Panc1 (cell line): ENCODE data around the gene SDSL. TPM values are rescaled to one million over a fixed set of nuclear protein-coding genes. Genes with fewer than 3 reads are reported as not detected.

Experiments used
- ATAC-seq: fragments of 200-7000 bp; cut with Tn5 transposase; 2 replicates; pipeline ENCODE4 v1.9.1; 2020; ENCODE audit warnings: mild to moderate bottlenecking, moderate library complexity
- BruUV-seq: library from RNA; stranded (reverse); fragments of 400-500 nt; replicated peaks from 2 replicates; lab custom pipeline; 2021; lab: Mats Ljungman, UMichigan
- CTCF ChIA-PET: fragments of 300-600 bp; sonication (Branson Sonifier 250); formaldehyde crosslinking; loops from one replicate; lab custom pipeline; 2022; ENCODE audit warnings: antibody characterized with exemption; lab: Charles Lee
- POLR2A ChIA-PET: fragments of 300-600 bp; sonication (Branson Sonifier 250); formaldehyde crosslinking; loops from one replicate; lab custom pipeline; 2022; ENCODE audit warnings: antibody characterized with exemption; lab: Charles Lee
- DNase-seq: peaks from one replicate; pipeline ENCODE4 v3.0.0-alpha.2; 2010; ENCODE audit warnings: low read depth, low spot score
- H3K27ac ChIP-seq: 2 replicates; pipeline ENCODE4 v1.5.1; 2011; ENCODE audit warnings: mild to moderate bottlenecking, low read length, inconsistent platforms
- H3K27me3 ChIP-seq: fragments of 200-500 bp; sonication (Bioruptor generic); 2 replicates; pipeline ENCODE4 v1.6.0; 2014; ENCODE audit warnings: low read length, inconsistent platforms; ENCODE audit not compliant: control insufficient read depth, insufficient read depth
- H3K36me3 ChIP-seq: fragments of 200-500 bp; sonication (Bioruptor generic); 2 replicates; pipeline ENCODE4 v1.5.1; 2014; ENCODE audit warnings: inconsistent platforms, mild to moderate bottlenecking, low read length, moderate library complexity; ENCODE audit not compliant: control insufficient read depth, insufficient read depth
- H3K4me1 ChIP-seq: 2 replicates; pipeline ENCODE4 v1.5.1; 2011; ENCODE audit warnings: inconsistent platforms, mild to moderate bottlenecking, low read length, moderate library complexity; ENCODE audit not compliant: control insufficient read depth, insufficient read depth
- H3K4me3 ChIP-seq, 2 experiments: 2 replicates each; pipeline ENCODE4 v1.5.1; 2011 to 2012; ENCODE audit warnings: low read depth in 2 of 2, low read length in 2 of 2, mild to moderate bottlenecking in 2 of 2, inconsistent platforms in 1 of 2, moderate library complexity in 1 of 2
- H3K9me3 ChIP-seq: fragments of 200-500 bp; sonication (Bioruptor generic); 2 replicates; pipeline ENCODE4 v1.5.1; 2014; ENCODE audit warnings: low read depth, mild to moderate bottlenecking, inconsistent platforms, low read length, moderate library complexity; ENCODE audit not compliant: control insufficient read depth, insufficient read depth
- POLR2AphosphoS5 ChIP-seq: IDR thresholded peaks from 2 replicates; pipeline ENCODE4 v1.6.1; 2012; ENCODE audit warnings: mild to moderate bottlenecking, low read depth, low read length, moderate library complexity
- SIN3A ChIP-seq: IDR thresholded peaks from 2 replicates; pipeline ENCODE4 v1.6.1; 2012; ENCODE audit warnings: low read depth, mild to moderate bottlenecking, low read length, moderate library complexity, borderline replicate concordance; ENCODE audit not compliant: insufficient read depth
- TCF7L2 ChIP-seq: IDR thresholded peaks from 2 replicates; pipeline ENCODE4 v1.6.1; 2011; ENCODE audit warnings: mild to moderate bottlenecking, low read depth, low read length, inconsistent platforms
- in situ Hi-C: cut with HindIII; loops from 2 replicates; pipeline ENCODE4 v1.10.0; 2016; ENCODE audit warnings: low sequenced_read_pairs, low pct_unique_long_range_greater_than_20kb
- intact Hi-C: fragments of 100-400 bp; cut with micrococcal nuclease; formaldehyde crosslinking; loops from one replicate; pipeline ENCODE4 v1.10.0; 2022; ENCODE audit not compliant: unreplicated experiment
- total RNA-seq: library from RNA; stranded (reverse); gene quantifications from one replicate; pipeline ENCODE4 v1.2.1, GENCODE V29; 2021; ENCODE audit not compliant: unreplicated experiment
- TF ChIP-seq, protein P1 (sequence below), 2 experiments: IDR thresholded peaks; 2 replicates each; pipeline ENCODE4 v1.6.1; 2011 to 2012; ENCODE audit warnings: low read depth in 2 of 2, control low read depth in 1 of 2, low read length in 1 of 2, mild to moderate bottlenecking in 1 of 2, moderate library complexity in 1 of 2; ENCODE audit not compliant: insufficient read depth in 1 of 2
- TF ChIP-seq, protein P2 (sequence below): fragments of 450-650 bp; IDR thresholded peaks from 2 replicates; pipeline ENCODE4 v1.5.1; 2017; ENCODE audit warnings: mild to moderate bottlenecking

The SDSL gene
- total RNA-seq, 1 experiment from 2014 or later, result 5.8 TPM

DNA sequence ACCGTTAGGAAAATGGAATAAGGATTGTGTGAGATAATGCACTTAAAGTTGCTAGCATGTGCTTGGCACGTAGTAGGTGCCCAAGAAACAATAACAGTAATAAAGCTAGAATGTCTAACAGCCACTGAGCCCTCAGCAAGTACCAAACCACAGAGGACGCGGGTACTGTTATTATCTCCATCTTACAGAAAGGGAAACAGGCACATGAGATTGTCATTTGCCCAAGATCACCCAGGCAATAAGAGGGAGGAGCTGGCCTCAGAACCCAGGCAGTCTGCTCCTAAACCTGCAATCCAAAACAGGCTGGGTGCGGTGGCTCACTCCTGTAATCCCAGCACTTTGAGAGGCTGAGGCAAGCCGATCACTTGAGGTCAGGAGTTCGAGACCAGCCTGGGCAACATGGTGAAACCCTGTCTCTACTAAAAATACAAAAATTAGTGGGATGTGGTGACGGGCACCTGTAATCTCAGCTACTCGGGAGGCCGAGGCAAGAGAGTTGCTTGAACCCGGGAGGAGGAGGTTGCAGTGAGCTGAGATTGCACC is 13.4 kb upstream of the SDSL start:
- no TSS peak for BruUV-seq
- Histone ChIP-seq H3K4me1 (no peaks in the 10 kb centered on the region), H3K4me3 (no peak overlapping the region), H3K36me3 (no peaks in the 10 kb centered on the region), H3K27me3 (no peaks in the 10 kb centered on the region), H3K27ac (no peak overlapping the region), H3K9me3 (no peaks in the 10 kb centered on the region)
- ChIA-PET CTCF (no interaction called here), POLR2A (interaction anchor here (0.7 kb wide), 1 partner anchor 45 kb away, joined by 7 read pairs; no protein-coding TSS in a partner anchor)
- TF ChIP-seq, protein P1, sequence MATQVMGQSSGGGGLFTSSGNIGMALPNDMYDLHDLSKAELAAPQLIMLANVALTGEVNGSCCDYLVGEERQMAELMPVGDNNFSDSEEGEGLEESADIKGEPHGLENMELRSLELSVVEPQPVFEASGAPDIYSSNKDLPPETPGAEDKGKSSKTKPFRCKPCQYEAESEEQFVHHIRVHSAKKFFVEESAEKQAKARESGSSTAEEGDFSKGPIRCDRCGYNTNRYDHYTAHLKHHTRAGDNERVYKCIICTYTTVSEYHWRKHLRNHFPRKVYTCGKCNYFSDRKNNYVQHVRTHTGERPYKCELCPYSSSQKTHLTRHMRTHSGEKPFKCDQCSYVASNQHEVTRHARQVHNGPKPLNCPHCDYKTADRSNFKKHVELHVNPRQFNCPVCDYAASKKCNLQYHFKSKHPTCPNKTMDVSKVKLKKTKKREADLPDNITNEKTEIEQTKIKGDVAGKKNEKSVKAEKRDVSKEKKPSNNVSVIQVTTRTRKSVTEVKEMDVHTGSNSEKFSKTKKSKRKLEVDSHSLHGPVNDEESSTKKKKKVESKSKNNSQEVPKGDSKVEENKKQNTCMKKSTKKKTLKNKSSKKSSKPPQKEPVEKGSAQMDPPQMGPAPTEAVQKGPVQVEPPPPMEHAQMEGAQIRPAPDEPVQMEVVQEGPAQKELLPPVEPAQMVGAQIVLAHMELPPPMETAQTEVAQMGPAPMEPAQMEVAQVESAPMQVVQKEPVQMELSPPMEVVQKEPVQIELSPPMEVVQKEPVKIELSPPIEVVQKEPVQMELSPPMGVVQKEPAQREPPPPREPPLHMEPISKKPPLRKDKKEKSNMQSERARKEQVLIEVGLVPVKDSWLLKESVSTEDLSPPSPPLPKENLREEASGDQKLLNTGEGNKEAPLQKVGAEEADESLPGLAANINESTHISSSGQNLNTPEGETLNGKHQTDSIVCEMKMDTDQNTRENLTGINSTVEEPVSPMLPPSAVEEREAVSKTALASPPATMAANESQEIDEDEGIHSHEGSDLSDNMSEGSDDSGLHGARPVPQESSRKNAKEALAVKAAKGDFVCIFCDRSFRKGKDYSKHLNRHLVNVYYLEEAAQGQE (IDR thresholded peaks at IDR 0.05; ENCODE audit: insufficient read depth in 1 of 2, low read depth in 2 of 2, low read length in 1 of 2), result no peak
- TF ChIP-seq, protein P2, sequence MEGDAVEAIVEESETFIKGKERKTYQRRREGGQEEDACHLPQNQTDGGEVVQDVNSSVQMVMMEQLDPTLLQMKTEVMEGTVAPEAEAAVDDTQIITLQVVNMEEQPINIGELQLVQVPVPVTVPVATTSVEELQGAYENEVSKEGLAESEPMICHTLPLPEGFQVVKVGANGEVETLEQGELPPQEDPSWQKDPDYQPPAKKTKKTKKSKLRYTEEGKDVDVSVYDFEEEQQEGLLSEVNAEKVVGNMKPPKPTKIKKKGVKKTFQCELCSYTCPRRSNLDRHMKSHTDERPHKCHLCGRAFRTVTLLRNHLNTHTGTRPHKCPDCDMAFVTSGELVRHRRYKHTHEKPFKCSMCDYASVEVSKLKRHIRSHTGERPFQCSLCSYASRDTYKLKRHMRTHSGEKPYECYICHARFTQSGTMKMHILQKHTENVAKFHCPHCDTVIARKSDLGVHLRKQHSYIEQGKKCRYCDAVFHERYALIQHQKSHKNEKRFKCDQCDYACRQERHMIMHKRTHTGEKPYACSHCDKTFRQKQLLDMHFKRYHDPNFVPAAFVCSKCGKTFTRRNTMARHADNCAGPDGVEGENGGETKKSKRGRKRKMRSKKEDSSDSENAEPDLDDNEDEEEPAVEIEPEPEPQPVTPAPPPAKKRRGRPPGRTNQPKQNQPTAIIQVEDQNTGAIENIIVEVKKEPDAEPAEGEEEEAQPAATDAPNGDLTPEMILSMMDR, result no peak
- TF ChIP-seq TCF7L2, result no peak
- no peak for TF ChIP-seq POLR2AphosphoS5
- TF ChIP-seq SIN3A, result no peak
- DNase-seq (no peak), ATAC-seq (no peak)
- intact Hi-C loops (no loop called here), in situ Hi-C loops (no loop called here)

DNA sequence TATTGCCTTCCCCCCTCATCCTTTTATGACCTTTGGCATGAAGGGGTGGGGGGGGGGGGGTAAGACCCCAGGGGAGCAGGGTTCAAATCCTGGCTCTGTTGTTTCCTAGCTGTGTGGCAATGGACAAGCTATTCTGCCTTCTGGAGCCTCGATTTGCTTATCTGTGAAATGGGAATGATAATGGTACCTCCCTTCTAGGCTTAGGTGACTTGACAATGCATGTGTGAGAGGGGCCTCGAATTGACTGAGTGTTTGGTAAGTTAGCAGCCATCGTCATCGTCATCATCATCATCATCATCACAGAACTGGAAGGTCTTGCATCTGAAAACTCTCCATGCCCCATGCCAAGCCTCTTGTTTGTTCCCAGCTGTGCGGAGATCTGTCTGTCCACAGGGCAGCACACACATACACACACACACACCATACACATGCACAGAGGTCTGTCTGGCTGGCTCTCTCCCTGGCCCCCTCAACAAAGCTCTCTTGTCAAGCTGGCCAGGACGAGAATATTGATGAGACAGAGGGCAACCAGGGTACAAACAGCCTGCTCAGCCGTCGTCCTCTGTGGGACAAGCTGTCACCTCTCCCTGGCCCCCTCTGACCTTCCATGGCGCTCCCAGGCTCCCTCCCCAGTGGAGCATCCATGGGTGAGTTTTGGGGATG is 12.6 kb upstream of the SDSL start:
- Histone ChIP-seq H3K27me3 (no peaks in the 10 kb centered on the region), H3K4me1 (no peaks in the 10 kb centered on the region), H3K9me3 (no peaks in the 10 kb centered on the region), H3K27ac (no peak overlapping the region), H3K4me3 (no peak overlapping the region), H3K36me3 (no peaks in the 10 kb centered on the region)
- BruUV-seq, result no TSS peak
- in situ Hi-C loops, result no loop called here
- DNase-seq (no peak), ATAC-seq (0 out of 2 replicates have a peak, but pooled peaks have one; percentile 19)
- ChIA-PET CTCF (interaction anchor here (0.8 kb wide), 1 partner anchor 16 kb away, joined by 5 read pairs; no protein-coding TSS in a partner anchor), POLR2A (no interaction called here)
- TF ChIP-seq SIN3A (no peak), TCF7L2 (no peak), POLR2AphosphoS5 (no peak)
- TF ChIP-seq, protein P2, result no peak
- TF ChIP-seq, protein P1 (IDR thresholded peaks at IDR 0.05; ENCODE audit: insufficient read depth in 1 of 2, low read depth in 2 of 2, low read length in 1 of 2), result no peak
- intact Hi-C loops, result no loop called here
